ENCODE data around the gene CYS1. TPM values are rescaled to one million over a fixed set of nuclear protein-coding genes. Genes with fewer than 3 reads are reported as not detected.

The CYS1 gene
- polyA plus RNA-seq, 1 donor (not counting 4 experiments of a cell fraction or from before 2014, with no cell fraction given) = 0.14 TPM

DNA sequence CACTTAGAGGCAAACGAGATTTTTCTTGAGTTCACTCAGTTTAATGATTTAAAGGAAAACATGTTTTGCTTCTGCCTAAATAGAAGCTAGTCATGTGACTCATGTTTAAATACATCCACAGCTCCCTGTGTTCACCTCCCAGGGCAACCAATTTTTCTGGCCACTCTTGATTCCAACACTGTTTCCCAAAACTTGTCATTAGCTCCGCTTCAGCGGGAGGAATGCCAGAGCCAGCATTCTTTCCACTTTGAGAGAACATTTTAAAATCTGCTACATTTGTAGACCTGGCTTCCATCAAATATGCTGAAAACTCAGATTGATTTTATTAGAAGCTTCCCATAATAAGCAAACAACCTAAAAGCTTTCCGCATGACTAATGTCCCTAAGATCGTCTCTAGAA lies 2.8 kb upstream of the CYS1 start:
- Histone ChIP-seq H3K36me3 (ENCODE audit: control insufficient read depth in 2 of 2, extremely low read depth in 1 of 2, insufficient read depth in 2 of 2, low read length in 2 of 2) (no peaks in the 10 kb centered on the region), H2AFZ (ENCODE audit: control insufficient read depth, low read length) (no peak overlapping the region), H4K20me1 (ENCODE audit: control insufficient read depth, extremely low read depth, insufficient read depth, low read length) (no peaks in the 10 kb centered on the region), H3K9me1 (ENCODE audit: control insufficient read depth, extremely low read depth, insufficient read depth, low read length) (no peaks in the 10 kb centered on the region), H3K4me3 (ENCODE audit: control insufficient read depth in 2 of 3, extremely low read depth in 1 of 3, insufficient read depth in 2 of 3, low read depth in 1 of 3, low read length in 3 of 3) (no peak overlapping the region), H3K9ac (ENCODE audit: control insufficient read depth, extremely low read depth, insufficient read depth, low read length) (no peak overlapping the region), H3K4me1 (ENCODE audit: control insufficient read depth, extremely low read depth, insufficient read depth, low read length) (no peaks in the 10 kb centered on the region), H3K27ac (ENCODE audit: control insufficient read depth, insufficient read depth, low read length) (no peak overlapping the region), H3K4me2 (ENCODE audit: control insufficient read depth, extremely low read depth, insufficient read depth, low read depth, low read length) (no peak overlapping the region), H3K27me3 (ENCODE audit: control insufficient read depth, extremely low read depth, insufficient read depth, low read length) (peaks cover 52% of the 10 kb centered on the region), H3K9me3 (ENCODE audit: control insufficient read depth, low read depth, low read length) (no peaks in the 10 kb centered on the region), H3K79me2 (ENCODE audit: control insufficient read depth, insufficient read depth, low read length) (no peaks in the 10 kb centered on the region)
- DNase-seq (ENCODE audit: low read depth, low spot score) (no peak), FAIRE-seq (no peak)
- TF ChIP-seq, protein P1, sequence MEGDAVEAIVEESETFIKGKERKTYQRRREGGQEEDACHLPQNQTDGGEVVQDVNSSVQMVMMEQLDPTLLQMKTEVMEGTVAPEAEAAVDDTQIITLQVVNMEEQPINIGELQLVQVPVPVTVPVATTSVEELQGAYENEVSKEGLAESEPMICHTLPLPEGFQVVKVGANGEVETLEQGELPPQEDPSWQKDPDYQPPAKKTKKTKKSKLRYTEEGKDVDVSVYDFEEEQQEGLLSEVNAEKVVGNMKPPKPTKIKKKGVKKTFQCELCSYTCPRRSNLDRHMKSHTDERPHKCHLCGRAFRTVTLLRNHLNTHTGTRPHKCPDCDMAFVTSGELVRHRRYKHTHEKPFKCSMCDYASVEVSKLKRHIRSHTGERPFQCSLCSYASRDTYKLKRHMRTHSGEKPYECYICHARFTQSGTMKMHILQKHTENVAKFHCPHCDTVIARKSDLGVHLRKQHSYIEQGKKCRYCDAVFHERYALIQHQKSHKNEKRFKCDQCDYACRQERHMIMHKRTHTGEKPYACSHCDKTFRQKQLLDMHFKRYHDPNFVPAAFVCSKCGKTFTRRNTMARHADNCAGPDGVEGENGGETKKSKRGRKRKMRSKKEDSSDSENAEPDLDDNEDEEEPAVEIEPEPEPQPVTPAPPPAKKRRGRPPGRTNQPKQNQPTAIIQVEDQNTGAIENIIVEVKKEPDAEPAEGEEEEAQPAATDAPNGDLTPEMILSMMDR (optimal IDR thresholded peaks at IDR 0.05 in 1 of 3, IDR thresholded peaks at IDR 0.05 in 1 of 3, conservative IDR thresholded peaks at IDR 0.05 in 1 of 3; ENCODE audit: extremely low read depth in 1 of 3, insufficient read depth in 2 of 3, low read length in 3 of 3) = no peak
- no peak for TF ChIP-seq EZH2 (IDR thresholded peaks at IDR 0.05; ENCODE audit: low read length)
- dilution Hi-C loops (cut with MboI; ENCODE audit: extremely low pct_ligation_motif_present, low sequenced_read_pairs) = no loop called here

DNA sequence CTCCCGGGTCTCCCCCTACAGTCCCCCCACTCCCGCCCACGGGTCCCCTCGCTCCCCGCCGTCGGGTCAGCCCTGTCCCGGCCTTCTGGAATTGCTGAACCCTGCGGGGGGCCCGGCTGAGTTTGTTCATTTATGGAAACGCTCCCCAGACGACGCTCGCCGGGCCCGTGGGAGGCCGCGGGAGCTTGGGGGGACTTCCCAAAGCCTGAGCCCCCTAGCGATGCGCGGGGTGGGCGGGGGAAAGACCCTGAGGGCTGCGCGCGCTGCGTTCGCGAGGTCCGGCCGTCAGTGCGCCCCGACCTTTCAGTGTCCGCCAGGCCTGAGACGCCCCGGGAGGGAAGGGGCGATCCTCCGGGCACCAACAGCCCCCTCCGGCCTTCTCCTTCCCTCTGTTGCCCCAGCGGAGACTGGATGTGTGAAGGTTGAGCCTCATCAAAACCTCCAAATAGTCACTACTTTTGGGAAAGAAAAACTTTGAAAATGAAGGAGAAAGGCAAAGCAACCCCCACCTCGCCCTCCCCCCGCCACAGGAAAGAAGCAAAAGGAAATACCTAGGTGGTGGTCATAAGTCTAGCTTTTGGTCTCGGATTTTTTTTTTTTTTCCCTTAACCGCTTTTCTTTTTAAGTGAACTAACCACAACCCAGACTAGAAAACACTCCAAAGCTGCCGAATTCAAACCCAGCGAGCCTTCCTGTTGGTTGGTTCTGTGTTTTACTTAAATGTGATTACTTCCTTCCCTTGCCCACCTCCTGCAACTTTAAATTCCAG lies 509 bp upstream of the CYS1 start:
- Histone ChIP-seq H3K4me3 (ENCODE audit: control insufficient read depth in 2 of 3, extremely low read depth in 1 of 3, insufficient read depth in 2 of 3, low read depth in 1 of 3, low read length in 3 of 3) (no peak overlapping the region), H3K9ac (ENCODE audit: control insufficient read depth, extremely low read depth, insufficient read depth, low read length) (no peak overlapping the region), H4K20me1 (ENCODE audit: control insufficient read depth, extremely low read depth, insufficient read depth, low read length) (no peaks in the 10 kb centered on the region), H3K9me1 (ENCODE audit: control insufficient read depth, extremely low read depth, insufficient read depth, low read length) (no peaks in the 10 kb centered on the region), H3K4me1 (ENCODE audit: control insufficient read depth, extremely low read depth, insufficient read depth, low read length) (no peaks in the 10 kb centered on the region), H3K36me3 (ENCODE audit: control insufficient read depth in 2 of 2, extremely low read depth in 1 of 2, insufficient read depth in 2 of 2, low read length in 2 of 2) (no peaks in the 10 kb centered on the region), H3K27ac (ENCODE audit: control insufficient read depth, insufficient read depth, low read length) (no peak overlapping the region), H3K79me2 (ENCODE audit: control insufficient read depth, insufficient read depth, low read length) (no peaks in the 10 kb centered on the region), H3K4me2 (ENCODE audit: control insufficient read depth, extremely low read depth, insufficient read depth, low read depth, low read length) (peak overlapping the region; percentile 10), H3K9me3 (ENCODE audit: control insufficient read depth, low read depth, low read length) (no peaks in the 10 kb centered on the region), H2AFZ (ENCODE audit: control insufficient read depth, low read length) (no peak overlapping the region), H3K27me3 (ENCODE audit: control insufficient read depth, extremely low read depth, insufficient read depth, low read length) (peaks cover 64% of the 10 kb centered on the region)
- DNase-seq (ENCODE audit: low read depth, low spot score) = no peak
- FAIRE-seq = no peak
- dilution Hi-C loops (cut with MboI; ENCODE audit: extremely low pct_ligation_motif_present, low sequenced_read_pairs) = no loop called here
- TF ChIP-seq, protein P1 (optimal IDR thresholded peaks at IDR 0.05 in 1 of 3, IDR thresholded peaks at IDR 0.05 in 1 of 3, conservative IDR thresholded peaks at IDR 0.05 in 1 of 3; ENCODE audit: extremely low read depth in 1 of 3, insufficient read depth in 2 of 3, low read length in 3 of 3) = no peak
- peak; percentile 75 for TF ChIP-seq EZH2 (IDR thresholded peaks at IDR 0.05; ENCODE audit: low read length)
